Measurements from ENCODE around the gene TCEAL9.
A peak's percentile ranks its signal among the peaks of the same experiment; 100 is the strongest.
"Not testable (repeated sequence)": the region's sequence is repeated elsewhere in the genome, so short reads cannot be mapped to it uniquely, and the experiment has no call there.

TCEAL9 gene

DNA sequence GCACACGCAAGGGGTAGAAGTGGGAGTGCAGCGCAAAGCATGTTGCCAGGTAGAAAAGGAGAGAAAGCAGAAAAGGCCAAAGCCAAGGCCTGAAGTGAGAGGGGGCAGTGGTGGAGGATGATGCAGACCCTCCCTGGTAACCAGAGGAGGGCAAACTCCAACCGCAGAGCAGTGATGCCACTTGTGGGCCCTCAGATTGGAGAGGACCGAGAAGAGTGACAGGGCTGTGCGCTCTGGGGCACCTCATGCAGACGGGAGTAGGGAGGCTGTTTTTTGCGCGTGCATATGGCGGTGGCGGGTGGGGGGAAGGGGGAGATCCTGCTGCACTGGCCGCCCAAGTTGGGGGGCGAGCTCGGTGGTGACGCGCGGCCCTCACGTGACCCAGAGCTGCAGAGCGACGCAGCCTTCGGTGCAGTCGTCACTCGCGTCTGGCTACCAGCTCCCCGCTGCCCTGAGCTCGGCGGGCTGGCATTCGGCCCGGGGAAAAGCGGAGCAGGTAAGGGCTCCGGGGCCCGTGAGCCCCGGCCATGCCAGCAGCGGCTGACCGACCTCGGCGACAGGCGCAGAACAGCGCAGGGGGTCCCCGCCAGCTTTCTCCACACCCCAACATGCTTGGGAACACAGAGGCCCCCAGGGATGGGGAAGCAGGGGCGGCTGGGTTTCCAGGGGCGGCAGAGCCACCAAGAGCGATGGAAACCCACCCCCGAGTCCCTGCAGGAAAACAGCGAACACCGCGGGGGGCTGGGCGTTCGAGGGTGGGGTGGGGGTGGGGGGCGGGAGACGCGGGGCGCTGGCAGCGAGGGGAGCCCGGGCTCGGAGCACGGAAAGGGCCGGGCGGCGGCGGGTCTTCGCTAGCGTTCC, 20.0 kb downstream of the TCEAL9 start, which contains the start of gene BEX3:
Gene BEX3 (plus strand): TSS at position 421 of the 861 bp plus-strand sequence. CDS start 984 bp downstream, outside the sequence.
- peak; percentile 61 for DNase-seq

DNA sequence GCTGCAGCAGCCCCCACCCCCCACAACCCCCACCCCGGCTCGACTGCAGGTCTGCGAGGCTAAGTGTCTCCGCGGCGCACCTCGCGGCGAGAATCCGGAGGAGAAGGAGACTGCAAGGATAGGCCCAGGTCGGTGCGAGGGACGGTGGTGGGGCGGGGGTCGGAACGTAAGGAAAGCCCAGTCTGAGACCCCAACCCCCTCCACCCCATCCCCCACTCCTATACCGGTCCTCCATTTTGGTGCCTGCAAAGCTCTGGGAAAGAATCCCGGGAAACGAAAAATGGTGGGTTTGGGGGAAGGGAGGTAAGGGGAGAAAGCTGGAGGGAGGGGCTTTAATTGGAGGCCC, 20.6 kb downstream of the TCEAL9 start:
- peak; percentile 45 for DNase-seq

DNA sequence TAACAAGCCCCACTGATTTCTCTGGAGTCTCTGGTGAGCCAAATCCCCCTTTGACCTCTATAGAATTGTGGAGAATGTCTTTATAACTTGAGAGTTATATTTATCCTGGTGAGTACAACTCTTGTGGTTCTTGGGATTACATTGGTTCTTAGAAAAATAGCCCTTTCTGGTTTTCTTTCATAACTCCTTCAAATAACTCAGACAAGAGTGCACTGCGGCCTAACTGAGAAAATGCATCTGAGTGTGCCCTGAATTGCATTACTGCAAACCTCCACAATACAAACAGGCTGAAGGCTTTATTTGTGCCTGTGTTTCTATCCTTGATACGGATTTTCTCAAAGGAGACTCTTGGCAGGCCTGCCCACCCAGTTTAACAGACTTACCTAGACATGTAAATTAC, 22.7 kb downstream of the TCEAL9 start:
- DNase-seq: no peak

DNA sequence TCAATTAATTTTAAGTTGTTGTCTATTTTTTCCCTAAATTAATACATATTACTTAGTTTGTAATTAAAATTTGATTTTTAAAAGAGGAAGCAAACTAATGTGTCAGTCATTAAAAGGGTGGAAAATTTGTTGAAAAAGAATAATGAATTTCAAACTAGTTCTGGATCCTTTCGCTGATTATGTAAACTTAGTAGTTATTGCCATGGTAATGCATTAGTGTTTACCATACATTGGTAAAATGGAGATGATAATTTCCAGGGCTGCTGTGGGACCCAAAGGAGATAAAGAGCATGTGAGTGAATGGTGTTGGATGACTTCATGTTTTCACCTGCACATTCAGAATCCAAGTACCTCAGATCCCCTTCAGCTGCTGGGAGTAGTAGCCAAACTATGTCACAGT, 26.6 kb downstream of the TCEAL9 start:
- DNase-seq: no peak

DNA sequence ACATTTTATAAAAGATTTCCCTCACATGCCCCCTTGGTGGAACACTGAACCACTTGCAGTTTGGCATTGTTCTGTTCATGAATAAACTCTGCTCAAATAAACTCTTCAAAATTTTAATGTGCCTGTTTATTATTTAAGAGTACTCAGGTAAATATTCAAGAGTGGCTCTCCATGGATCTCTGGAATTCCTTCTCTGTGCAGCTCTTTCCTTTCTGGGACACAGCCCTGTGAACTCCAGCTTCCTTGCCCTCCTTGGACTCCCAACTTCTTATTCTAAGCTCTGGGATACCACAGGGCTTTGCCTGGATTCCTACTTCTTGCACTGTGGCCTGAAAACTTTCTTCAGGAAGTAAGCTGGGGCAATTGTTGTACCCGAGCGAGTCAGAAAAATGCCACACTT, 28.4 kb downstream of the TCEAL9 start:
- no peak for DNase-seq

DNA sequence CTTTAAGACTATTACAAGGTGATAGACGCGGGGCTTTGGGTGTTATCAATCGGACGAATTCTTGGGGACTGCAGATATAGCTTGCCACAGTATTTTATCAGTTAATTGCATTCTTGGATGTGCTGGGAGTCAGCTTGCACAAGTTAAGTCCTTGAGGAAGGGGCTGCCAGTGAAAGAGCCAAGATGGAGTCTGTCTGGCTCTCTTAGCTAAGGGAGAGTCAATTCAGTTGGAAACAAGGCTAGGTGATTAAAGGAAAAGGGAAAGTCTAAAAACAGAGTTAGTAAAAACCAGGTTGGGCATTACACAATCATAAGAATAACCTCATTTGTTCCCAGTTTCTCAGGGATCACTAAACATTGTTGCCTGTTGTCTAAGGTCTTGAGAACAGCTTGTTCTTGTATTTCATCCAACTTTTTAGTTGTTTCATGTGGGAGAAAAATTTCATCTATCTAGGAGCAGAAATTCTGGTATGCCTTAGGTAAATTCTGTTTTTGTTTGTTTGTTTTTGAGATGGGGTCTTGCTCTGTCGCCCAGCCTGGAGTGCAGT, 29.1 kb downstream of the TCEAL9 start:
- DNase-seq: not testable (repeated sequence)

DNA sequence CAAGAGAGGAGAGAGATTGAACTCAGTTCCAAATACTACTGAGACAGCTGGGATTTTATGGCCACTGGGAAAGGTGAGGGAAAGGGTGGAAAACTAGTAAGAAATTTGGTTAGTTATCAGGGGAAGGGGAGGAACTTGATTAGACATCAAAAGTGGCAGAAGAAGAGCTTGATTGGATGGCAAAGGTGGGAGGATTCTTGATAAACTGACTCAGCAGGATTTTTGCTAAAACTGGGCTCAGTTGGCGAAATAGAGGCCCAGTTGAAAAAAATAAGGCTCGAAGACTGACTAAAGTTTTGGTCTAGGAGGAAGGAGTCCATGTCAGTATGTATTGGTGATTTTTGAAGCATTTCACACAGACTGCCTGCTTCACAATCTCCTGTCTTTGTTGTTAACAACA, 30.0 kb downstream of the TCEAL9 start:
- DNase-seq: no peak

DNA sequence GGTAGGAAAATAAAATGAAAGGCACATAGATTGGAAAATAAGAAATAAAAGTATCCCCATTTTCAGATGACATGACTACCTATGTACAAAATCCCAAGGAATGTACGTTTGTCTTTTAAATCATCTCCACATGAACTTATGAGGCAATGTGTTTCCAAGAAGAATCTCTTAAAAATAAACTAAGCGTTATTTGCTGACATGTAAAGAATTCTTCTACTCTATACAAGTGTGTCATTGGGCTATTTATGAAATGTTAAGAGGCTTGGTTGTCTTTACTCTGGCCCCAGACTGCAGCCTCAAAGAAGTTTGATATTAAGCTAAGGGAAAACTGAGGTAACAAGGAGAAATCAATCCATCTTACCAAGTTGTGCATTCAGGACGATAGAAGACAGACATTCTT, 37.2 kb downstream of the TCEAL9 start:
- no peak for DNase-seq

DNA sequence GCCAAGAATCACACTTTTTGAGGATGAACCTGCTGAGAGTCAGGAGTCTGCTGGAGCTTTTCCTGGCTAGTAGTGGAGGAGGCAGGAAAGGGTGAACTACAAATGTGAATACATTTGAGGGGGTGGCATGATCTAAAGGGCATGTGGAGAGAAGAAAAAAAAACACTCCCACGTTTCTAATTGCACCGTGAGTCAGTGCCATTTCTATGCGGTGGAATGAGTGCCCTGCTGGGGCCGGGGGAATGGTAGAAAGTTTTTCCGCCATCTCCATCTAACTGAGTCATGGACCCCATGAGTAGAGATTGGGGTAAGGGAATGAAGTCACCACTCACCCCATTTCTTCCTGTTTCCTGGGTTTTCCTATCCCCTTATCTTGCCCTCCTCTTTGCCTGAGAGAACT, 39.9 kb downstream of the TCEAL9 start:
- DNase-seq: peak; percentile 42

DNA sequence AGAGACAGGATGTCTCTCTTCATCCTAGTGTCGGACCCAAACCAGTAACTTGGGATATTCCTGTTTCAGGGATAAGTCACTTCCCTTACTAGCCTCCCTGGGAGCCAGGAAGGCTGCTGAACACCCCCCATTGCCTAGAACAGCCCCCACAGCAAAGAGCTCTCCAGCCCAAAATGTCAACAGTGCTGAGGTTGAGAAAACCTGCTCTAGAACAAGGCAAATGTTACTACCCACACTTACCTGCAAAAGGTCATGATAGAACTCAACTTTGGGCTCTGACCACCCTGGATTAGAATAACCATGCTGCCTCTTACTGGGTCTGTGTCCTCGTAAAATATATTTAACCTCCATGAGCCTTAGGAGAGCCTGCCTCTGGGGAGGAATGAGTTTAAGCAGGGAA, 40.4 kb downstream of the TCEAL9 start:
- no peak for DNase-seq

DNA sequence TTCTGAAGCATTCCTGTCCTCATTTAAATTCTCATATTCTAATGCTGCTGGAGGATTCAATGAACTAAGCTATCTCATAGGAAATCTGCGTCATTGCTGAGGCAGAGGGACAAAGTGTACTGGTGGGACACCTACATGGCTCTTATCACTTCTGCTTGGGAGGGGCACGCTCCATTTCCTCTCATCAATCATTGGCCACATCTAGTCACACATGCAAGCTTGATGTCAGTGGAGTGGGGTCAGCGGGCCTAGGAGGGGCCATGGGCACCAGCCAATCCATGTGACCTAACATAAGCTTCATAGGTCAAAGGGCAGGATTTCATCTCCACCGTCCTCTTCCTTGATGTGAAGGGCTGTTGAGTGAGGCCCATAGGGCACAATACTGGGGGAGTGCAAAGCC, 41.4 kb downstream of the TCEAL9 start:
- DNase-seq: no peak

DNA sequence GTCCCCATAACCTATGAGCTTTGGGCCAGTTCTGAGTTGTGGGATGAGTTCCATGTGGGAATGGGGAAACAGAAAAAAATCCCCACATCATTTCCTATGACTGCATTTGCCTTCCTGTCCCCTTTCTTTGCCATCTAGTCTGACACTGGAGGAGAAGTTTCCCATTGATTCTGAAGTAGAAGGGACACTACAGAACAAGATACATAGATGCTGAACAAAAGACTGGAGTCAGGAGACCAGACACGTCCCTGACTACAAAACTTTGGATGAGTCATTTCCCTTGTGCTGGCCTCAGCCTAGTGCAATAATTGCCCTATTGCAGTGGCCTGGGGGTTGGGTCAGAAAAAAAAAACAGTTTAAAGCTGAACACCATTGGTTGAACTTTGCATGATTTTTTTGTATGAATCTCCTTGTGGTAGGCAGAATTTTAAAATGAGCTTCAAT, 42.1 kb downstream of the TCEAL9 start:
- DNase-seq: peak; percentile 86

DNA sequence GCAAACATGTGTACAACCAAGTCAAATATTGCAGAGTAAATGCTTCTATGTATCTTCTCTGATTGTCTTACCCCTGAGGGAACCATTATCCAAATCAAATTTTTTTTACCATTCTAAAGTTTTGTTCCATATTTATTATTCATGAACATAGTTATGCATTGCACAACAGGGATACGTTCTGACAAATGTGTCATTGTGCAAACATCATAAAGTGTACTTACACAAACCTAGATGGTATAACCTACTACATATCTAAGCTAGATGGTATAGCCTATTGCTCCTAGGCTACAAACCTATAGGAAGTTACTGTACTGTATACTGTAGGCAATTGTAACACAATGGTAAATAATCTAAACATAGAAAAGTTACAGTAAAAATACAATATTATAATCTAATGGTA, 43.4 kb downstream of the TCEAL9 start:
- DNase-seq: peak; percentile 7

DNA sequence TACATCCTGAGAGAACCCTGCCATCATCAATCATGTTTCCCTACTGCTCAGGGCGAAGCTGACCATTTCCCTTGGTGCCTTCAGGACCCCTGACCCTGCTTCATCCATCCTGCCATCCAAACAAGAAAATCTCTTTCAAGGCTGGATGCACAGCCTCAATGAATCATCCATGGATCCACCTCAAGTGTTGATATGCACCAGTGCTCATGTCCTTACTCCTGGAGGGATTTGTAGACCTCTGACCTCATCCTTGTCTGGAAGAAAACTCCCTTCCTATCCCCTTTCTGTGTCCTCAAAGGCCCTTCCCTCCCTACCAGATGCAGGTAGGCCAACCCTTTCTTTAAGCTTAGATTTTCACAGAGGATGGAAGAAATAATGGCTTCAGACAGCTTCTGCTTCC, 44.6 kb downstream of the TCEAL9 start:
- DNase-seq: no peak

DNA sequence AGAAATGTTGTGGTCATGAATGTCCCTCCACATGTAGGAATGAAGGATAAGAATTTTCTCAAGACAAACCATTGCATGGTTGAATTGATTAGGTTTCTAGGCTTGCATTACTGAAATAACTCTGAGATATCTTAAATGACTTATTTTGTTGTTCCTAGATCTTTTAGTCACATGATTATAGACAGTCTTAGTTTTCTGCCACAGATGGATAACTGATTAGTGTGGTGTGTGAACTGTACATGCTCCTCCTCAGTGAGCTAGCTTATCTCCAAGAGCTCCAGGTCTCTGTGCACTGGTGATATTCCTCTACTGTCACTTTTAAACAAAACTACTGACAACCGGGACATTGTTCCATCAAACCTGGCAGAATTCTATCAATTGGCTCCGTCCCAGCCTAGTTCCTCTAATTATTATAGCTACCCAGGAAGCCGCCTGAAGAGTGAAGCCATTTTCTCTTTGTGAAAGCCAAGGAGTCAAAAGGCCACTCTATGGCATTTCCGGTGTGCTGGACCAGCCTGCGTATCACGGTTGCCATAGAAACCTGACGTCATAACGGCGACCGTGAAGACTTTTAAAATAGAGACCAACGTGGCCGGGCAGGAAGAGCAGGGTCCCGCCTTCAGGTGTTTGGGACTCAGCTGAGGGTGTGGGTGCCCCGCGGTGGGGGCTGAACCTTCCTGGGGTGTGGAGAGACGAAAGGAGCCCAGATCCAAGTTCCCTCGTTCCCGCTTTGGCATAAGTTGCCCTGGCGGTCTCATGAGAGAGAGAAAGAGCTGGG, 48.1 kb downstream of the TCEAL9 start:
- DNase-seq: peak; percentile 76

DNA sequence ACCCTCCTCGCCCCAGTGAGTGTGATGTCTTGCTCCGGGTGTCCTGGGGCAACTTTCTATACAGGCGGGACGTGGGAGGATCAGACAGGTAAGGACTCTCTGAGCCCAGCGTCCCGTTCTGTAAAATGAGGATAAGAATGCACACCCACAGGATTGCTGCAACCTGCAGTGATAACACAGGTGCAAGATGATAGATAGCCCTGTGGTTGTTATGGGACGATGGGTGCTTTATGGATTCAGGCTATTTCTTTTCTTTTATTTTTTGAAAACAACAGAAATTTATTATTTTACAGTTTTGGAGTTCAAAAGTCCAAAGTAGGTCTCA, 48.7 kb downstream of the TCEAL9 start:
- DNase-seq: no peak

DNA sequence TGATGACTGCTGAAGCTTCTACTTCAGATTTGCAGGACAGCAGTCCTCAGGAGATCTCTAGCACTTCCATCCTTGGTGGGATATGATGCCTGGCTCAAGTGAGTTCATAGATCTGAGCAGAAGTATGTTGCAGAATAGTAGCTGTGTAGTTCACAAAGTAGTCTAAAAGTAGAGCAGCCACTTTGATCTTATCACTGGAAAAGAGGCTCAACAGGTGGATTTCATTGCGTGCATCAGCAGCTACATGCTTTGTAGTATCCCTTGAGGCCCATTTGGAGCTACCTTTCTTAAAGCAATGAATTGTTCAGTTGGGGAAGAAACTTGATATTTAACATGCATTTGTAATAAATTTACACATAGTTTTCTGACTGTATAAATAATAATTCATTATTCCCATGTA, 50.0 kb downstream of the TCEAL9 start:
- no peak for DNase-seq

DNA sequence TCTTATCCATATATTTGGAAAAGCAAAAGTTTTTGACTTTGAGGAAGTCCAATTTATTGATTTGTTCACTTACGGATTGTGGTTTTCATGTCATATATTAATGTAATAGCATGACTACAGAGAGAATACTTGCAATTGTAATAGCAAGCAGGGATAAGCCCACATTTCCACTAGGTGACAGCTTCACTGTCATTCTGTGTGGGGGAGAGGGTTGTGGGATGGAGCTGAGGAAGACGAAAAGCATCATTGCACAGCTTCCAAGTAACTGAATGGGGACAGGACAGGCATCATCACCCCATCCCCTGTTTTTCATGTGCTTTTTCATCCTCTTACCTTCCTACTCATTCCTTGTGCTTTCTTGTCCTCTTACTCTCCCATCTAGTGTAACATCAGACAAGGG, 51.5 kb downstream of the TCEAL9 start:
- no peak for DNase-seq

All from fibroblast of skin of scalp (primary cell).